ACHN (cell line): Measurements from ENCODE around the gene THRB.
A peak's percentile ranks its signal among the peaks of the same experiment; 100 is the strongest.

Source experiments
- DNase-seq: peaks from one replicate; pipeline ENCODE4 v3.0.0-alpha.2; 2015
- in situ Hi-C: cut with HindIII; loops from 2 replicates; pipeline ENCODE4 v1.10.0; 2017; ENCODE audit warnings: low sequenced_read_pairs, low pct_ligation_motif_present, low pct_unique_long_range_greater_than_20kb

The THRB gene

DNA sequence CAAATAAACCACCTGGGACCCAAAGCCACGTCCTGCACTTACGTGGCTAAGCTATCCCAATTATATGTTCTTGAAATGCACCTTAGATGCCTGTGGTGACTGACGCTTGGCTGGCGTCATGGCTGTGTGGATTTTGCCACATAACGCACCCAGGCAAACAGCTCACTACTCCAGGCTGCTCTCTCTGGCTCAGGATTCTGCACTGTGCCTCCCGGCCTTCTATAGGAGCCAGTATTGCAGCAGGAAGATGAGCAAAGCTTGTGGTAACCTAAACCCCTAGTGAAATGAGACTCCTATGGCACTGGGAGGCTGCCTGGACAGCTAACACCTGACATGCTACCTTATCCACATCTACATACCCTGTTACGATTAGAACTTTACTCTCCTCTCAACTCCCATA lies 179.3 kb downstream of the THRB start:
- in situ Hi-C loops: no loop called here

DNA sequence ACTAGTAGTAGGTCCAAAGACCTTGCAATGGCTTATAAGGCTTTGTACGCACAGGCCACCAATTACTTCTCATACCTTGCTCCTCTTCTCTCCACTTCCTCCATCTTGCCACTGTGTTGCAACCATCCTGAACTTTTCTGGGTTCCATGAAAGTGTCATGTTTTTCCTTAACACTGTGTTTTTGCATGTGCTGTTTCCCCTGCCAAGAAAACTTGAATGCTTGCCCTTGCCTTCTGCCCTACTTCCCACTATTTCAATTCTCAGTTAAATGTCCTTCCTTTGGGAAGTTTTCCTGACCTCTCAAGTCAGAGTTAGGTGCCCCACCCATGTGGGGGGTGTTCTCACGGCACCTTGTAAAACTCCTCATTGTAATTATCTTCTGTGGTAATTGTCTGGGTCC lies 182.8 kb downstream of the THRB start:
- in situ Hi-C loops: no loop called here
- DNase-seq: no peak

More for the DNA sequence above, 179.3 kb downstream of the THRB start:
- no peak for DNase-seq

DNA sequence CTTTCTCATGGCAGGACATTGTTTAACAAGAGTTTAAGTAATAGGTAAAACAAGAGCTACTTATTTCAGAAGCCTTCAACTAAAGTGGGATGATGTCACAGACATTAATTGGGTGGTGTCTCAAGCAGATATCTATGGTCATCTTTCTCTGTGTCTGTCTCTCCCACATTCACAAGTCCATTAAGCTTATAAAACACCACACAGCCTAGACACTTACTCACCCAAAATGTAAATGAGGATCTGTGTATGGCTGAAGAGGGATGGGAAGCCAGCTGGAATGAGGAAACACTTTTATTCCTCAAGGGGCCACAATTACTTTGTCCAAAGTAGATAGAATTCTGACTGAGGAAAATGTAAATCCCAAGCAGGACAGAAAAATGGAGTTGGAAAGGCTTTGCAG lies 183.8 kb downstream of the THRB start:
- DNase-seq: no peak
- in situ Hi-C loops: no loop called here

GRCh38 chr3:24306518-24306917 lies 188.1 kb downstream of the THRB start:
- in situ Hi-C loops: no loop called here
- DNase-seq: no peak

DNA sequence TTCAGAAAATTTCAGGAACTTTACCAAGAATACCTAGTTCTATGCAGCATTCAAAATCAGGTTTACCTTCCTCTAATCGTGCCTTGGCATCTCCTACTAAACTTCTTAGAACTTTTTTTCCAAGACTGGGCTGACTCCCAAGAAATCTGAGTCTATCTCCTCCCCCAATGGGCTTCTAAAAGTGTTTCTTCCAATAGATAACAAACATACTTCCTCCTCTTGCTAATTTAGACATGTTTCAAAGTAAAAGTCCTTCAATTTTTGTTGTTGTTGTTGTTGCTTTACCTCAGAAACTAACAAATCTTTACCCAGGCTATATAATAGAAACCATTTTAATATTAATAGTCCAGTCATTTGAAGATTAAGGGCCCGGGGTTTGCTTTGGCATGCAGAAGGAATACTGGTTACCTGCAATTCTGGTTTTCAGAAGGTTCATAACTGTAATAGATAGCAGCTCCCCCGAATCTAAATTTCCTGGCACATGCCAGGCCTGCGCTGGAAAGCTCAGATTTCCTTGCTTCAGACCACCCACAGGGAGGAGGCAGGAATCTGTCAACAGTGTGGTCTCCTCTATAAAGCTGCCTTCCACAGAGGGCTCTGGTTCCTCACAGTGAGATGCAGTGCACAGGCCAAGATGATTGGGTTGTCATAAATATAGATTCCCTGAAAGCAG lies 188.7 kb downstream of the THRB start:
- in situ Hi-C loops: no loop called here
- DNase-seq: no peak

GRCh38 chr3:24303057-24303754 lies 191.4 kb downstream of the THRB start:
- in situ Hi-C loops: no loop called here
- no peak for DNase-seq

GRCh38 chr3:24302396-24302795 lies 192.3 kb downstream of the THRB start:
- in situ Hi-C loops: no loop called here
- DNase-seq: peak; percentile 92

GRCh38 chr3:24300949-24301348 lies 193.7 kb downstream of the THRB start:
- in situ Hi-C loops: no loop called here
- no peak for DNase-seq

- DNase-seq: peak; percentile 77
- in situ Hi-C loops: no loop called here
These were observed 194.6 kb downstream of the THRB start for GRCh38 chr3:24299806-24300626.

DNA sequence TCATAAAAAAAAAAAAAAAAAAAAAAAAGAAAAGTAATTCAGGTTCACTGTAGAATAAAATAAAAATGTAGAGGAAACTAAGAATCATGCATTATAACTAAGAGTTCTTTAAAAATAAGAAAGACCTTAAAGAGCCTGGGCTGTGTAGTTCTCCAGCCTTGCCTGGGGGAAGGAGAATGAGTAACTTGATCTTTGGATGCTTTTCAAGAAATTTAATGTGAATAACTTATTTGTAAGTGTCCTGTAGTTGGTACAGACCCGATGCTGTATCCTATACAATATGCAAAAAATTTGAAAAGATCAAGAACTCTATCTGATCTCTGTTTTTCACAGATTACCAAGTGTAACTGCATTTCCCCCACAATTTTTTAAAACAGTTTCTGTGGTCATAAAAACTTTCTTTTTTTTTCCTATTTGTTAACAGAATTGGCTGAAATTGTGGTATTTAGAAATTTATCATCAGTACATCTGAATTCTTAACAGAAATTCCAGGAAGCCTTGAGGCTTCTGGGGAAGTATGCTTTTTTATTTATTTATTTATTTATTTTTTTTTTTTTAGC lies 195.3 kb downstream of the THRB start:
- in situ Hi-C loops: no loop called here

GRCh38 chr3:24296441-24297205 lies 198.0 kb downstream of the THRB start:
- in situ Hi-C loops: no loop called here
- no peak for DNase-seq

More for the DNA sequence above, 195.3 kb downstream of the THRB start:
- DNase-seq: peak; percentile 6

DNA sequence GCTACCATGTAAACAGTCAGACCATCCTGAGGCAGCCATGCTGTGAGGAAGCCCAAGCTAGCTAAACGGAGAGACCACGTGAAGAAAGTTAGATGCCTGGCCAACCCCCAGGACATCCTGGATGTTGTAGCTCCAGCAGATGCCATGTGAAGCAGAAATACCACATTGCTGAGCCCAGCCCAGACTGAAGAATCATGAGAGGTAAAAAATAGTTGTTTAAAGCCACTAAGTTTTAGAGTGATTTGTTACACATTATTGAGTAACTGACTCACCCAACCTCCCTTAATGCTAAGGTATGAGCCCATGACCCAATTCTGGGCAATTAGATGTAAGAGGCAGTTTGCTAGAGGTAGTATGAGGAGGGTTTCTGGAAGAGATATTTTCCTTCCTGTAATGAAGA lies 200.5 kb downstream of the THRB start:
- in situ Hi-C loops: no loop called here
- DNase-seq: peak; percentile 21

DNA sequence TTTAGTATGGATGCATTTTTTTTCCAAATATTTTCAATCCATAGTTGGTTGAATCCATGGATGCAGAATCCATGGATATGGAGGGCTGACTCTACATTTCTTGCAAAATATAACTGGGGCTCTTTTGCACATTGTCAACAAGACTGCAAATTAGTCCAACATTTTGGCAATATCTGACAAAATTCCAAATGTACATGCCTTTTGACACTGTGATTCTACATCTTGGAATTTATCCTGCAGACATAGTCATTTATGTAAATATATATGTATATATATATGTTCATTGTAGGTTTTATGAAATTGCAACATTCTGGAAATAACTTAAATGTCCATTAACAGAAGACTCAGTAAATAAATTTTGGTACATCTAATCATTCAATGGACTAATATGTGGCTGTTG lies 203.0 kb downstream of the THRB start:
- DNase-seq: no peak
- in situ Hi-C loops: no loop called here

DNA sequence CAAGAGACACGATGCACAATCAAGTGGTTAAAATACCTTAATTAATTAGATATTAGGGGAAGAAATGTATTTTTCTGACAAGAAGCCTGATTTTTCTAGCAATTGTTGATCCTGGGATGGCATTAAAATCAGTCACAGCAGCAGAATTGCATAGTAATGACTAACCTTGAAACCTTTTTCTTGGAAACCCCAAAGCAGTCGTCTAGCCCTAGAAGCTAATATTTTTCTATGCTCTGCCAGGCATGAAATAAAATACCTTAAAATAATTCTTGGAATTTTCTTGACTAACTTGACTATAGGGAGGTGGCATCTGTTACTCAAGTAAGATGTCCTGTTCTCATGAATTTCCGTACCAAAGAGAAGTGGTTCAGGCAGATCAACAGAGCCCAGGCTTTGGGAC lies 204.1 kb downstream of the THRB start:
- DNase-seq: peak; percentile 25
- in situ Hi-C loops: no loop called here

DNA sequence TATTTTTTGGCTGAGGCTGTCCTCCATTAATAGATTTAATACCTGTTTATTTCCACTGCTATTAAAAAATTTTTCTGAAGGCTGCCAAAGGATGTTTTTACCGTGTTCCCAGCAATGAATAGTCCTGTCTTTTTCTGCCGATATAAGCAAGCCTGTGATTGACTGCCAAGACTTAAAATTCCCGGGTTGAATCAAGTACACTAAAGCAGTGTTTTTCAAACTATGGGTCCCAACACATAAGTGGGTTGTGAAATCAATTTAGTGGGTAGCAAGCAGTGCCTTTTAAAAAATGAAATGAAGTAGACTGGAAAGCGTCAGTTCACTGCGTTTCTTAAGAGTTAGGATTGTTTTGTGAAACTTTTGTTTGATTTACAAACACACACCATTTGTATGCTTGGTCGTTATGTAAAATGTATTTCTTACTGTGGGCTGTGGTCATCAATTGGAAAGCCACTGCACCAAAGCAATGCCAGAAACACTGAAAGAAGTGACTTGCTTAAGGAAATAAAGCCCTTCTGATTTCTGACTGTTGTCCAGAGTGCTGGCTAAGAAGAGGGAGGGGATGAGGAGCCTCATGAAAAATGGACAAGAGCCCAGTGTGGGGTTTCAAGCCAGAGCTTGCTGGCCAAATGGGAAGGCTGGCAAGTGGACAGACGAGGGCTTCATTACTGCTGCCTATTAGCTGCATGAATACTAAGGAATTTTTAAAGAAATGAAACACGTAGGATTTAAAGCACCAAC lies 206.0 kb downstream of the THRB start:
- in situ Hi-C loops: no loop called here

GRCh38 chr3:24287755-24288450 lies 206.7 kb downstream of the THRB start:
- in situ Hi-C loops: no loop called here
- DNase-seq: no peak

More for the DNA sequence above, 206.0 kb downstream of the THRB start:
- no peak for DNase-seq

DNA sequence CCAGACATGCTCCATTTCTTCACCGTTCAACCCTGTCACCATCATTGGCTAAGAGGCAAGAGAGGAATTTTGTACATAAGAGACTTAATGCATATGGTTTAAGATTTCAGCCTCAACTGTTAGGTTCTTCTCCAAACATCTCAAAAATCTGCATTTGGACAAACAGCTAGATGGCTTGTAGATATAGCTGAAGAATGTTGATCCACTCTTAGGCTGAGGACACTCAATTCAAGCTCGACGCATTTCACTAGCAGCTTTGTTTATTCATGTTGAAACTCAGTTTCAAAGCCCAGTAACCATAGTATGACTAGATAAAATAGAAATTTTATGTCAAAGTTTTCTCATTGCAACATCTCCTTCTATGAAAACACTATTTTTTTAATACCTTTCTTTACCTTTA lies 208.2 kb downstream of the THRB start:
- in situ Hi-C loops: no loop called here
- no peak for DNase-seq
